EH (cell line): ENCODE results near the gene PANK4.
A peak's percentile ranks its signal among the peaks of the same experiment; 100 is the strongest.

ENCODE experiments used
- DNase-seq: peaks from one replicate; pipeline ENCODE4 v3.0.0-alpha.2; 2015; ENCODE audit warnings: low read depth

PANK4 gene

DNA sequence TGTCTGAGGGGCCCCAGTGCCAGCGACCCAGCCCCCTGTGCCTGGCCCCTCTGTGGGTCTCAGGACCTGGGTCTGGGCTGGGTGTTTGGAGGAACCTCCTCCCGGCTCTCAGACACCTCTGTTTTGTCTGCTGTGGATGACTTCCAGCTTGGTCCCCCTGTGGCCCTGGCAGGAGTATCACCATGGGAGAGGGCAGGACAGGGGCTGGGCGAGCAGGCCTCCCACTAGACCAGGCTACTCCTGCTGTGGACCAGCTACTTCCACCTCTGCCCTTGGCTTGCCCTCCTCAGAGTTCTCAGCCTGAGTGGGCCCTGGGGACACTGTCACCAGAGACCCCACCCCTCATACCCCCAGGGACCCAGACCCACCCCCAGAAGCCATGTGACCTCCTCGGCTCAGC lies 28.5 kb downstream of the PANK4 start:
- DNase-seq: no peak

DNA sequence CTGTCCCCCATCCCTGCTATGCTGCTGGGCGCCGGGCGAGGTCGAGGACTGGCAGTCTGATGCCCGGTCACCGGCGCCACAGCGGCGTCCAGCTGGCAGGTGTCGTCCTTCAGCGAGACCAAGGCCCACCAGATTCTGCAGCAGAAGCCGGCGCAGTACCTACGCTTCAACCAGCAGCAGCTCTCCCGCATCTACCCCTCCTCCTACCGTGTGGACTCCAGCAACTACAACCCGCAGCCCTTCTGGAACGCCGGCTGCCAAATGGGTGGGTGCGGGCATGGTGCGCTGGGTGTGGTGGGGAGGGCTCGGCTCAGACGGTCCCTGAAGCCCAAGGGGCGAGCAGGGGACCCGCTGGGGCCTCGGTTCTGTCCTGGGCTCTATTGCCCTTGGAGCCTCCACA lies 29.6 kb downstream of the PANK4 start:
- no peak for DNase-seq

DNA sequence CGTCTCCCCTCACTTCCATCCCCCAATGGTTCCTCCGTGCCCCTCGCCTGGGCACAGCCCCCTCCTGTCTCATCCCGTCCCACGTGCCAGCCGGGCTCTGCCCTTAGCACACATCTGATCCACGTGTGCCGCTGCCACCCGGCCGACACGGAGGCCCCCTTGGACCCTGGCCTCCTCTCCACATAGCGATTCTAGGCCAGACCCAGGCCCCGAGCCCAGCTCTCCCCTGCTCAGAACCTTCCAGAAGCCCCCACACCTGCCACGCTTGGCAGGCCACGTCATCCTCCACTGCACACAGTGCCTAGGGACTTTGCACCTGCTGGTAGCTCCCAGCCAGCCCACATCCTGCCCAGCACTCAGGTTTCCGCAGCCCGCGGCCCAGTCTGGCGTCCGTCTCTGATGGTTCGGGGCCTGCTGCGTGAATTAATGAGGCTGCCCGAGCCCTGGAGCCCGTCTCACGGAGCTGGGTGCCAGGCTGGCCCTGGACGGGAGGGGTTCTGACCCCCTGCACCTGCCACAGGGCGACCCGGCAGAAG lies 30.2 kb downstream of the PANK4 start:
- DNase-seq: no peak

- DNase-seq: no peak
These were observed 30.9 kb downstream of the PANK4 start for GRCh38 chr1:2495546-2495945.

DNA sequence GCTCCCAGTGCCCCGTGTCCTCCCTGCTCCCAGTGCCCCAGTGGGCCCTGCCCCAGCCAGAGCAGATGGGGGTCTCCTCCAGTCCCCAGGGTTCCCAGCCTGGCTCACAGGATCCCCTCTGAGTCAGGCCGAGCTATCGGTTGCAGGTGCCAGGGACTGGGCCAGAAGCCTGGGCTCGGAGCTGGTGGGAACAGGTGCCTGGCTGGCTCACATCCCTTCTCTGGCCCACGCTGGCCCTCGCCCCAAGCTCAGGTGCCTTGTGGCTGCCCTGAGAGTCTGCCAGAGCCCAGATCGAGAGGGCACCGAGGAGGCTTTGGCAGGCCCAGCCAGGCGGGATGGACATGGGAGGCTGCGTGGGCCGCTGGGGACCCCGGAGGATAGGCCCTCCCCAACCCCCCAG lies 31.4 kb downstream of the PANK4 start:
- no peak for DNase-seq

DNA sequence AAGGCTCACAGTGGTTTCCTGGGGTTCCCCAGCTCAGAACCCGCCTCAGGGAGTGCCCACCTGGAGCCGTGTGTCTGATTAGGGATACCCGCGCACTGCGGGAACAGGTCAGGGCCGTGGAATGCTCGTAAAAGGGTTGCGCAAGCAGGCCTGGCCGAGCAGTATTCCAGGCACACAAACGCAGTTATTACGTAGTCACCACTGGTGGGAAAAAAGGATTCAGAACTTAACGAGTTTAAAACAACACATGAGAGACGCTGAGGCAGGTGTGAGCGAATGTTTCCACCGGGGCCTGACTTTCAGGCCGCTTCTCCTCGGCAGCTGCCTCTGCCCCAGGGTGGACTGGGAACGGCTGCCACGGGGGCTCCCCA lies 32.1 kb downstream of the PANK4 start:
- DNase-seq: peak; percentile 86

GRCh38 chr1:2493691-2494322 lies 32.6 kb downstream of the PANK4 start:
- peak; percentile 20 for DNase-seq

GRCh38 chr1:2493218-2493617 lies 33.2 kb downstream of the PANK4 start:
- DNase-seq: no peak

GRCh38 chr1:2492091-2492490 lies 34.3 kb downstream of the PANK4 start:
- no peak for DNase-seq

GRCh38 chr1:2489615-2490014 lies 36.8 kb downstream of the PANK4 start:
- no peak for DNase-seq

DNA sequence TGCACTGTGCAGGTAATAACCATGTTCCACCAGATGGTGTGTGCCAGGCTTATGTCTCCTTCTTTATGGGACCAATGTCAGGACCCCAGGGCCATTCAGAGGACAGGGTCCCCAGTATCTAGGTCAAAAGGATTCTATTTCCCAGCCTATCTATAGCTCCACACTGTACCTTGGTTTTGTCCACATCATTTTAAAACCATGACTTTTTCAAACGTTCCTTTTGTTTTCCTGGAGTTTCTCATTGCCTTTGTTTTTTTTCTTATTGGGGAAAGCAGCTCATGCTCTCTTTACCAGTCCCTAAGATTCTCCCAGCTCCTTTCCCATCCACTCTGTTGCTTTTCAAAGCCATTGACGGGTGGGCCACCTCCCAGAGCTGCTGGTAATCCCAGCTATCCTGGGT lies 37.7 kb downstream of the PANK4 start:
- DNase-seq: no peak

DNA sequence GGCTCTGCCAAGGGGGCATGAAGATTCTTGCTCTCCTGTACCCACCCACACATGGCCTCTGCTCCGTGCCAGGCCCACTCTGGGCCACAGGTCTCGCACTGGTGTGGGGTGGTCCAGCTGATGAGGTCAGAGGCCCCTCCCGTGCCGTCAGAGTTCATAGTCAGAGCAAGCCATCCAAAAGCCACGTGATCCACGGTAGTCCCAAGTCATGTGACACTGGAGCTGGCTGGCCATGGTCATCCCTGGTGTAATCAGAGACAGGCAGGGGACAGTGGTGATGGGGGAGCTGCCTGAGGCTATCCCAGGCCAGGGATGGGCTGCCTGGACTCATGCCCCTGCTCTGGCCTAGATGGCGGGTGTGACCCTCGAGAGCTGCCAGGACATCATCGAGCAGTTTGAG lies 39.8 kb downstream of the PANK4 start:
- no peak for DNase-seq

GRCh38 chr1:2486041-2486440 lies 40.4 kb downstream of the PANK4 start:
- no peak for DNase-seq

DNA sequence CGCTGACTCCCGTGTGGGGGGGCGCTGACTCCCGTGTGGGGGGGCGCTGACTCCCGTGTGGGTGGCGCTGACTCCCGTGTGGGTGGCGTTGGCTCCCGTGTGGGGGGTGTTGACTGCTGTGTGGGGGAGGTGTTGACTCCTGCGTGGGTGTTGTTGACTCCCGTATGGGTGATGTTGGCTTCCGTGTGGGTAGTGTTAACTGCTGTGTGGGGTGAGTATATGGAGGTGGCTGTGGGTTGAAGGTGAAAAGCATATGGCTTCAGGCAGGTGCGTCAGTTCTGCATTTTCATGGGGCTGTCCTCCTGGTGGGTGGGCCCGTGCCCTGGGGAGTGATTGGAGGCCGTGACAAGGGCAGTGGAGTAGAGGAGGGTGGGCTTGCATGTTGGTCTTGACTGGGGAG lies 42.4 kb downstream of the PANK4 start:
- no peak for DNase-seq

GRCh38 chr1:2483026-2483425 lies 43.4 kb downstream of the PANK4 start:
- DNase-seq: no peak

- peak; percentile 21 for DNase-seq
These were observed 43.8 kb downstream of the PANK4 start for GRCh38 chr1:2482588-2482987.

GRCh38 chr1:2481885-2482284 lies 44.5 kb downstream of the PANK4 start:
- no peak for DNase-seq

DNA sequence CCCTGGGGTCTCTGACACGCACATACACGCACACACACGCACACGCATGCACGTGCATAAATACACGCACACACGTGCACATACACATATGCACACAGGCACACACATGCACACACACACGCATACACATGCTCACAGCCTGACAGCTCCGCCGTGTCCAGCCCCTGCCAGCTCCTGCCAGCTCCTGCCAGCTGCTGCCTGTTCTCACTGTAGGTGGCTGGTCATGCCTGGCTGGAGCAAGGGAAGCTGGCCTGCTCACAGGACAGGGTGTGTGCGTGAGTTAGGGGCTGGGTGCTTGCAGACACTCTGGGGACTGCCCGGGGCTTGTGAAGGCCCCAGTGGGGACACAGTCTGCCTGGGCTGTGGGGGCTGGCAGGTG lies 45.4 kb downstream of the PANK4 start:
- no peak for DNase-seq

DNA sequence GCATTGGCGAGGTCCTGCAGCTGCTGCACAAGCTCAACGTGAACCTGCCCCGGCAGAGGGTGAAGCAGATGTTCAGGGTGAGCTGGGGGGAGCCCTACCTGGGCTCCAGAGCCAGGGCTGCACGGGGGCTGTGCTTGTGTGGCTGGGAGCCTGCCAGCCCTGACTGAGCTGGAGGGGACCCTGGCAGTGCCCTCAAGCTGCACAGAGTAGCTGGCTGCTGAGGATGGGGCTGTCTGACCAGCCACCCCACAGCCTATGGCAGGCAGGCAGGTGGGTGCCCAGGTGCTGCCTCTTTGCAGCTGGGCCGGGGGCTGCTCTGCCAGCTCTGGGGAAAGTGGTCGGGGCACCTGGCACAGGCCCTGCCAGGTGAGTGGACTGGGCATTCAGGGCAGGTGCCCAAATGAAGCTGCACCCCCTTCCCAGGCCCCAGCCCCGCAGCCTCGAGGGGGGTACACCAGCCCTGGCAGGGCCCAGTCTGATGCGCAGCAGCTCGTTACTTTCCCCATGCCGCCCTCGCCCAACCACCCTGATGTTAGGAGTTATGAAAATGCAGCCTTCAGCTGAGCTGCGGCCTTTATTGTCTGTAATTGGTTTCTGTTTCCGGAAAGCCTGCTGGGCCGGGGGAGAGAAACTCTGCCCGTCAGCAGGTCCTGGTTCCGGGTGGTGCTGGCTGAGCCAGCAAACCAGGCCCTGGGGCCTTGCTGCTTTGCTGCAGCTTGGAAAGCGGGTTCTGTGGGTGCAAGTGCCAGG lies 46.0 kb downstream of the PANK4 start:
- DNase-seq: no peak

- DNase-seq: no peak
These were observed 46.8 kb downstream of the PANK4 start for GRCh38 chr1:2479618-2480017.

DNA sequence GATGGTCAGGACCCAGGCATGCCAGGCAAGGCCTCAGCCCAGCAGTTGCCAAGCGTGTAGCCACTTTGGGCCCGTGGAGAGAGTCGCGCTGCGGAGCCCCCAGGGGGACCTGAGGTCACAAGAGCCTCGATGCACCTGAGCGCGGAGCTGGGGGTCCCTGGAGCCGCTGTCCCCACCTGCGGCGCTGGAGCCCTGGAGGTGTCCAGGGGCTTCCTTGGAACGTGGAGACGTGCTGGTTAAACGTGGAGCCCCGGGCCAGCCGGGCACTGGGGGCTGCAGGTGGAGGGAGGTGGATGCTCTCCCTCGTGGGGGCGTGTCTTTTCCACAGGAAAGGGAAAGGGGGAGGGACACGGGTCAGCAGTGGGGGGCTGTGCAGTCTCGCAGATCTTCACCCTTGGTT lies 47.2 kb downstream of the PANK4 start:
- no peak for DNase-seq

DNA sequence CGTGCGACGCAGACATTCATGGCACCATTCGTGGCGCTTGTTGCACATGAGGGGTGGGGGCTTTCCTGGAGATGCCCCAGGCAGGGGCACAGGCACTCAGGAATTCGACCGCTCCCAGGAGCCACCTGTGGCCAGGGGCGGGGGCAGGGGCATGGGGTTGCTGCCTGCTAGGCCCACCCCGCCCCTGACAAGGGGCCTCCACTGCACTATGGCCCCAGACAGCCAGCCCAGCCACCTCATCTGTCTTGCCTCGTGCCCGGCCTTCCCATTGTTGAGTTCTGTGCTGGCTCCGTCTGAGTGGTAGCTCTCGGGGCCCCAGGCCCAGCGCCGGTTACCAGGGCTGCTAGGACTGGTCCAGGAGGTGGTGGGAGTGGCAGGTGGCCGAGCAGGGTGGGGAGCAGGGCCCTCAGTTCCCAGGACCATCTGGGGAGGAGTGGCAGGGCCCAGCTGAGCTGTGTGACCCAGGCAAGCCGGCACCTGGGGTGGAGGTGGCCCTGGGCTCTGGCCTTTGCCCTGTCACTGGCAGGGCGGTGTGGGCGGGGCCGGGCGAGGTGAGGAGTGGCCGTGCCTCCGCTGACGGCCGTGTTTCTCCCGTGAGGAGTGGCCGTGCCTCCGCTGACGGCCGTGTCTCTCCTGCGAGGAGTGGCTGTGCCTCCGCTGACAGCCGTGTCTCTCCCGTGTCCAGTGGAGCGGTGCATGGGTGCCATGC lies 48.5 kb downstream of the PANK4 start:
- no peak for DNase-seq

DNA sequence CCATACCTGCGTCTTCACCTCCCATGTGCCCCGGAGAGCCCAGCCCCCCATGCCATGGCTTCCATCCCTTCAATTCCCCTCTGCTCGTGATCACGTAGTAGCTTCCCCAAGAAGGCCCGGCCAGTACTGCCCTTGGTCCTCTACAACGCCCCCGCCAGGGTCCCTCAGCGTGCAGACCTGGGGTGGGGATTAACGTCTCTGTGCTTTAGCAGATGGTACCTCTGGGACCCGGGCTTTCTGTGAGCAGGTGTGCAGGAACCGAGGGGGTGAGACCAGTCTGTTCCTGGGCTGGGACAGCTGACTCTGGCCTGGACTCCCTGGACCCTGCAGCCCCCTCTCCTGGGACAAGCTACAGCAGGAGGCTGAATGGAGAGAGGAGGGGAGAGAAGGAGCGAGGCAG lies 49.1 kb downstream of the PANK4 start:
- DNase-seq: no peak
